IPS-18a (cell line): ENCODE results near the gene CCM2L.
A peak's percentile ranks its signal among the peaks of the same experiment; 100 is the strongest.

Experiments
- H3K27ac ChIP-seq: one replicate; pipeline ENCODE4 v1.5.1; 2013; ENCODE audit warnings: low read length
- H3K27me3 ChIP-seq: one replicate; pipeline ENCODE4 v1.6.1; 2013; ENCODE audit warnings: mild to moderate bottlenecking, low read length; ENCODE audit not compliant: control insufficient read depth, insufficient read depth
- H3K36me3 ChIP-seq: one replicate; pipeline ENCODE4 v1.6.1; 2013; ENCODE audit warnings: low read depth, low read length; ENCODE audit not compliant: control insufficient read depth
- H3K4me1 ChIP-seq: one replicate; pipeline ENCODE4 v1.6.1; 2013; ENCODE audit warnings: low read depth, low read length; ENCODE audit not compliant: control insufficient read depth
- H3K4me3 ChIP-seq: one replicate; pipeline ENCODE4 v1.5.1; 2013; ENCODE audit warnings: low read length
- H3K9ac ChIP-seq: one replicate; pipeline ENCODE4 v1.6.1; 2013; ENCODE audit warnings: mild to moderate bottlenecking, low read length, moderate library complexity
- H3K9me3 ChIP-seq: one replicate; pipeline ENCODE4 v1.6.1; 2013; ENCODE audit warnings: low read depth, low read length; ENCODE audit not compliant: control insufficient read depth

Gene CCM2L

DNA sequence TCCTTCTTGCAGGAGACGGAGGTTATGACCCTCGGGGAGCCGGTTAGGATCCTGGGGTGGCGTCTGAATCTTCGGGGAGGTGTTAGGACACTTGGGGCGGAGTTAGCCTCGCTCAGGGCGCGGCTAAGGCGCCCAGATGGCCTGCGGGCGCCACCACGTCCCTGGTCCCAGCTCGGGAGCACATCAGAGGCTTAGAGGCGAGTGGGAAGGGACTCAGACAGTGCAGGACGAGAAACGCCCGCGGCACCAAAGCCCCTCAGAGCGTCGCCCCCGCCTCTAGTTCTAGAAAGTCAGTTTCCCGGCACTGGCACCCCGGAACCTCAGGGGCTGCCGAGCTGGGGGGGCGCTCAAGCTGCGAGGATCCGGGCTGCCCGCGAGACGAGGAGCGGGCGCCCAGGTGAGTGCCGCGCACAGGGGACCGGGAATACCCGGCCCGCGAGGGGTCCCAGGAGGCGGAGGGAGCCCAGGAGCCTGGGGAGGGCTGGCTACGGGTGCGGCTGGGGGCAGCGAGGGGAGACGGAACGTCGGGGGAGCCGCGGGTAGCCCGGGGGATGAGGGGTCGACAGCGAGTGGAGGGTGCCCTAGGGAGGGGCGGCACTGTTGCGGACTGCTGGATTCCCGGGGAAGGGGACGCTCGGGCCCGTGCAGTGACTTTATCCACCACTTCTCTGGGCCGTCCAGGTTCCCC lies 42.0 kb downstream of the CCM2L start, which contains the start of gene HCK:
TSS of gene HCK (plus strand) at position 153 of the 688 bp plus-strand sequence.
- Histone ChIP-seq H3K4me1 (no peaks in the 10 kb centered on the region), H3K4me3 (peak within 1 kb of the TSS; percentile 60), H3K27me3 (peaks cover 47% of the 10 kb centered on the region), H3K9ac (no peak within 1 kb of the TSS), H3K9me3 (no peaks in the 10 kb centered on the region), H3K36me3 (no peaks in the 10 kb centered on the region), H3K27ac (no peak within 1 kb of the TSS)

GRCh38 chr20:32052778-32053362 lies 42.6 kb downstream of the CCM2L start:
- no peaks in the 10 kb centered on the region for H3K36me3 ChIP-seq
- H3K27ac ChIP-seq = no peak overlapping the region
- peak overlapping the region; percentile 60 for H3K4me3 ChIP-seq
- no peak overlapping the region for H3K9ac ChIP-seq
- no peaks in the 10 kb centered on the region for H3K4me1 ChIP-seq
- no peaks in the 10 kb centered on the region for H3K9me3 ChIP-seq
- peaks cover 47% of the 10 kb centered on the region for H3K27me3 ChIP-seq

DNA sequence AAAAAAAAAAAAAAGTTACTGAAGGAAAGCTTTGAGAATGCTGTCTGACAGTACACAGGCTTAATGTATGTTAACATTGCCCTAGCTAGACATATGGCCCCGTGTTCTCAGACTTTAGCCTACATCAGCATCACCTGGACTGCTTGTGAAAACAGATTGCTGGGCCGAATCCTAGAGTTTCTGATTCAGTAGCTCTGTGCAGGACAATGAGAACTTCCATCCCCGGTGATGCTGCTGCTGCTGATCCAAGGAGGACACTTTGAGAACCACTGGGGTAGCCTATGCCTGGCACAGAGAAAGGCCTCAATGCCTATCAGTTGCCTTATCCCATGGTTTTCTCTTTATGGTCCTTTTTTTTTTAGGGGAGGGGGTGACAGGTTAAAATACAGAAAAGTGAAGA lies 43.4 kb downstream of the CCM2L start:
- H3K36me3 ChIP-seq = no peaks in the 10 kb centered on the region
- H3K27me3 ChIP-seq = peaks cover 47% of the 10 kb centered on the region
- H3K9me3 ChIP-seq = no peaks in the 10 kb centered on the region
- no peak overlapping the region for H3K27ac ChIP-seq
- H3K4me1 ChIP-seq = no peaks in the 10 kb centered on the region
- H3K9ac ChIP-seq = no peak overlapping the region
- no peak overlapping the region for H3K4me3 ChIP-seq

GRCh38 chr20:32056708-32057483 lies 46.7 kb downstream of the CCM2L start:
- H3K4me3 ChIP-seq = no peak overlapping the region
- no peaks in the 10 kb centered on the region for H3K36me3 ChIP-seq
- H3K4me1 ChIP-seq = no peaks in the 10 kb centered on the region
- no peak overlapping the region for H3K27ac ChIP-seq
- H3K27me3 ChIP-seq = peaks cover 22% of the 10 kb centered on the region
- no peaks in the 10 kb centered on the region for H3K9me3 ChIP-seq
- no peak overlapping the region for H3K9ac ChIP-seq

DNA sequence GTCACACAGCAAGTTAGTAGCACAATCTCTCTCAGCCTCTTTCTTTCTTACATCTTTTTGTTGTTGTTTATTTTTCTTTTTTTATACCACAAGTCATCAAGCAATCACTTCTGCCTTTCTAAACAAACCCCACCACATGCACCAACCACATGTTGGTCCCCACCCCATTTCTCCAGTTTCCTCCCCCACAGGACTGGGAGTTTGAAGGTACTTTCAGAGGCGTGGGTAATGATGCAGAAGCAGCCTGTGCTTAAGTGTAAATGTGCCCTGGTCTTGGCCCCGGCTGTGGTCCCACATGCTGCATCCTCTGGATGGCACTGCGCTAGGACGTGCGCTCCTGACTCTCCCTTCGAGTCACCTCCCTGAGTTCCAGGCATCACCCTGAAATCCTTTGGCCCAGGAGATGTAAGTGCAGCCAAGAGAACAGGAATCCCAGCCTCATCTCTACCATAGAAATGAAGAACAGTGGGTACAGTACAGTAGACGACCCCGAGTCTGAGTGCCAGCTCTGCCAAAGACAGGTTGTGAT lies 47.5 kb downstream of the CCM2L start:
- H3K4me1 ChIP-seq = no peaks in the 10 kb centered on the region

DNA sequence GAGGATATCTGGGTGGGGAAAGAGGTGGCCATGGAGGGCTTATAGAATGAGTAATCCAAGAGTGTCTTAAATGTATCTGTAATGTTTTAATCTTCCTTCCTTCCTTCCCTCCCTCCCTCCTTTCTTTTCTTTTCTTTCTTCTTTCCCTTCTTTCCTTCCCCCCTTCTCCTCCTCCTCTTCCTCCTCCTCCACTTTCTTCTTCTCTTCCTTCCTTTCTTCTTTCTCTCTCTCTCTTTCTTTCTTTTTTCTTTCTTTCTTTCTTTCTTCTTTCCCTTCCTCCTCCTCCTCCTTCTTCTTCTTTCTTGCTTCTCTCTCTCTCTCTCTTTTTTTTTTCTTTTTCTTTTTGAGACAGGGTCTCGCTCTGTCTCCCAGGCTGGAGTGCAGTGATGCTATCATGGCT lies 49.0 kb downstream of the CCM2L start:
- Histone ChIP-seq H3K4me3 (no peak overlapping the region), H3K27ac (no peak overlapping the region), H3K36me3 (no peaks in the 10 kb centered on the region), H3K27me3 (no peaks in the 10 kb centered on the region), H3K9me3 (no peaks in the 10 kb centered on the region), H3K4me1 (no peaks in the 10 kb centered on the region), H3K9ac (no peak overlapping the region)

More for the DNA sequence above, 47.5 kb downstream of the CCM2L start:
- Histone ChIP-seq H3K9me3 (no peaks in the 10 kb centered on the region), H3K27ac (no peak overlapping the region), H3K9ac (no peak overlapping the region), H3K27me3 (peaks cover 14% of the 10 kb centered on the region), H3K36me3 (no peaks in the 10 kb centered on the region), H3K4me3 (no peak overlapping the region)

- Histone ChIP-seq H3K4me1 (no peaks in the 10 kb centered on the region), H3K27me3 (no peaks in the 10 kb centered on the region), H3K27ac (no peak overlapping the region), H3K36me3 (no peaks in the 10 kb centered on the region), H3K9me3 (no peaks in the 10 kb centered on the region), H3K4me3 (no peak overlapping the region), H3K9ac (no peak overlapping the region)
Observed at GRCh38 chr20:32062776-32063170, 52.5 kb downstream of the CCM2L start.

- Histone ChIP-seq H3K9ac (no peak overlapping the region), H3K36me3 (no peaks in the 10 kb centered on the region), H3K27me3 (no peaks in the 10 kb centered on the region), H3K9me3 (no peaks in the 10 kb centered on the region), H3K27ac (no peak overlapping the region), H3K4me3 (no peak overlapping the region), H3K4me1 (no peaks in the 10 kb centered on the region)
Observed at GRCh38 chr20:32063695-32064094, 53.5 kb downstream of the CCM2L start.

GRCh38 chr20:32064667-32065066 lies 54.4 kb downstream of the CCM2L start:
- H3K9me3 ChIP-seq = no peaks in the 10 kb centered on the region
- no peak overlapping the region for H3K4me3 ChIP-seq
- H3K27me3 ChIP-seq = no peaks in the 10 kb centered on the region
- no peaks in the 10 kb centered on the region for H3K4me1 ChIP-seq
- no peaks in the 10 kb centered on the region for H3K36me3 ChIP-seq
- no peak overlapping the region for H3K9ac ChIP-seq
- H3K27ac ChIP-seq = no peak overlapping the region

DNA sequence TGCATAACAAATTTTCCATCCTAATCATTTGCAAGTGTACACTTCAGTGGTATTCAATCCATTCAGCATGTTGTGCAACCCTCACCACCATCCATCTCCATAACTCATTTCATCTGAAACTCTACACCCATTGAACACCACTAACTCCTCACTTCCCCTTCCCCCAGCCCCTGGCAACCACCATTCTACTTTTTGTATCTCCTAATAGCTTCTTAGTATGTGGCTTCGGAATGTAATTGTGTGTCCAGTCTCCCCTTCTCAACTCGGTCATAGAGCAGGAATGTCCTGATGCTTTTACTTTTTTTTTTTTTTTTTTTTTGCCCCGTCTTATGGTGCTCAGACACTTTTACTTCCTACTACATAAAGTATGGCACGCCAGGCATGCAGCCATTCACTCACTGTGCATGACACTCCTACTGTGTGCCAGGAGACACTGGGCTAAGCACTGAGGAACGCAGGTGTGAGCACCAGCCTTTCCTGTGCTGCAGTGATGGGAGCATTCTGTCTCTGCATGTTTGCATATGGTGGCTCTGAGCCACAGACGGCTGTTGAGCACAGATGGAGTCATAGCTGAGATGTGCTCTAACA lies 57.1 kb downstream of the CCM2L start:
- Histone ChIP-seq H3K4me3 (no peak overlapping the region), H3K9me3 (no peaks in the 10 kb centered on the region), H3K27me3 (no peaks in the 10 kb centered on the region), H3K36me3 (no peaks in the 10 kb centered on the region), H3K4me1 (no peaks in the 10 kb centered on the region), H3K9ac (no peak overlapping the region), H3K27ac (no peak overlapping the region)

DNA sequence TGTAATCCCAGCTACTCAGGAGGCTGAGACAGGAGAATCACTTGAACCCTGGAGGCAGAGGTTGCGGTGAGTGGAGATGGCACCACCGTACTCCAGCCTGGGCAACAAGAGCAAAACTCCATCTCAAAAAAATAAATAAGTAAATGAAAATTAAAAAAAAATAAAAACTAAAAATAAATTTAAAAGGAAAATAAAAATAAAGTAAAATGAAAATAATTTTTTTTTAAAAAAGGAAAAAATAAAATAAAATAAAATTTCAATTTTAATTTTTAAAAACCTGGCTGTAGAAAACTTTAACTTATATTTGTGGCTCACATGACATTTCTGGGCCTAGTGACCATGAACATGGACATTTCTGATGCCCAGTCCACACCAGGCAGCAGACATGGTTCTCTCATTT lies 57.9 kb downstream of the CCM2L start:
- no peaks in the 10 kb centered on the region for H3K4me1 ChIP-seq
- no peak overlapping the region for H3K9ac ChIP-seq
- no peak overlapping the region for H3K4me3 ChIP-seq
- H3K27me3 ChIP-seq = no peaks in the 10 kb centered on the region
- H3K27ac ChIP-seq = no peak overlapping the region
- H3K9me3 ChIP-seq = no peaks in the 10 kb centered on the region
- no peaks in the 10 kb centered on the region for H3K36me3 ChIP-seq
